Smooth muscle cell of the umbilical artery (primary cell): ENCODE measurements around the gene C2. TPM values are rescaled to one million over a fixed set of nuclear protein-coding genes. Genes with fewer than 3 reads are reported as not detected.

Experiments used
- total RNA-seq: library from RNA; depleted of rRNA; stranded (reverse); fragments of >200 nt; gene quantifications from 2 replicates; pipeline ENCODE4 v1.2.3, GENCODE V29; 2014

C2 gene
- total RNA-seq, result 0.42 and 0.89 TPM in 2 replicates

DNA sequence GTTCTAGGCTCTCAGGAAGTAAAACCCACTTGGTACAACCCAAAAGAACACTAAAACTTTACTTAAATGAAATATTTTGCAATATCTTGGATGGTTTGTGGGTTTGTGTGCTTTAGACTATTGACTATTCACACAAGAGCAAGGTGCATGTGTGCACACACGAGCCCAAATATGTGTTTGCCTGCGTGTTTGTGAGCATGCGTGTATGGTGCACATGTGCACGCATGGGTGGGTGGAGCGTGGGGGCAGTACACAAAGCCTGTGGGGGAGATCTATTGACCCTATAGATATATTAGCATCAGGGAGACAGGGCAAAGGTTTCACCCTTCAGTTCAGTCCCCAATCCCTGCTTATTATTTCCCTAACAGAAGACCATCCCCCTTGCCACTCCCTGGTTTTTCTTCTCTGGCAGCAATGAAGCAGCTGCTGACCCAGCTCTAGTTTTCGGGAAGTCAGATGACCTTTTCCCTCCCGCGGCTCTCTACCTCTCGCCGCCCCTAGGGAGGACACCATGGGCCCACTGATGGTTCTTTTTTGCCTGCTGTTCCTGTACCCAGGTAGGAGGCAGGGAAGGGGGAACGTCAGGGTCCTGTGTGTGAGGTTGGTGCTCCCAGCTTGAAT is at the start of gene C2:
TSS of gene C2 (plus strand) at position 476 of the 621 bp plus-strand sequence. CDS start at position 512, 36 bp downstream.

GRCh38 chr6:31878726-31879125 is 48.8 kb upstream of the C2 start, which contains the start of gene SLC44A4:
SLC44A4 (minus strand) TSS chr6:31878997; CDS start chr6:31878980, 17 bp downstream.

DNA sequence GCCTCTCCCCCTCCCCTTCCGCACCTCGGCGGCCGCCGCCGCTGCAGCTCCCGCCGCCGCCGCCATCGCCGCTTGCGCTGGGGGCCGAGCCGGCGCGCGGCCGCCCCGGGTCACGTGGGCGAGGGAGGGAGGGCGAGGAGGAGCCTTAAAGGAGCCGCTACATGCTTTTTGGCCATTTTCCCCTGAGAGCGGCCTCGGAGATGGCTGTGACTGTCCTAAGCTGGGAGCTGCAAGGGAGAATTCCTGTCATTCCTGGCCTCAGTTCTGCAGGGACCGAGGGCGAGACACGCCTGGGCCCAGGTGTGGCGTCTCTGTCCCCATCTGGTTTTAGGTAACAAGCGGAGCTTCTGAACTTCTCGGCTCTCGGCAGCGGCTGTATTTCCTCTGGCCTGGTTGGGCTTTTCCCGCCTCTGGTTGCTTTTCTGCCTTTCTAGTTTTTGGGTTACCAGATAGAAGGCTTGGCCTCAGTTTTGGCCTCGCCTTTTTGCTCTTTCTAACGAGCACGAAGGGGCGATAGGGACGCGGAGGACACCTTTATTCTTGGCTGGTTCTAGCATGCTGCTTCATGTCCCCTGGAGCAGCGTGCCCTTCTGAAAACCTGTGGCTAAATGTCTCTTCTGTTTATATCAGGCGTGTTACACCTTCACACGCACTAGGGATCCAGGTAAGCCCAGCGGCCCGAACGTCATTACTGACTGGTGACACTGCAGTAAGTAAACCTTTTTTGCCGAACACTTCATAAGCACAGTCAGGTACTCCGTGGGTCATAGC is 29.7 kb upstream of the C2 start, which contains the start of gene EHMT2:
TSS of gene EHMT2 (minus strand) at position 87 of the 771 bp plus-strand sequence. CDS start at position 66, 21 bp downstream.

GRCh38 chr6:31901953-31902643 is 25.4 kb upstream of the C2 start, which contains the start of gene ZBTB12:
ZBTB12 (minus strand) TSS chr6:31902086; CDS start chr6:31901305, 781 bp downstream.

DNA sequence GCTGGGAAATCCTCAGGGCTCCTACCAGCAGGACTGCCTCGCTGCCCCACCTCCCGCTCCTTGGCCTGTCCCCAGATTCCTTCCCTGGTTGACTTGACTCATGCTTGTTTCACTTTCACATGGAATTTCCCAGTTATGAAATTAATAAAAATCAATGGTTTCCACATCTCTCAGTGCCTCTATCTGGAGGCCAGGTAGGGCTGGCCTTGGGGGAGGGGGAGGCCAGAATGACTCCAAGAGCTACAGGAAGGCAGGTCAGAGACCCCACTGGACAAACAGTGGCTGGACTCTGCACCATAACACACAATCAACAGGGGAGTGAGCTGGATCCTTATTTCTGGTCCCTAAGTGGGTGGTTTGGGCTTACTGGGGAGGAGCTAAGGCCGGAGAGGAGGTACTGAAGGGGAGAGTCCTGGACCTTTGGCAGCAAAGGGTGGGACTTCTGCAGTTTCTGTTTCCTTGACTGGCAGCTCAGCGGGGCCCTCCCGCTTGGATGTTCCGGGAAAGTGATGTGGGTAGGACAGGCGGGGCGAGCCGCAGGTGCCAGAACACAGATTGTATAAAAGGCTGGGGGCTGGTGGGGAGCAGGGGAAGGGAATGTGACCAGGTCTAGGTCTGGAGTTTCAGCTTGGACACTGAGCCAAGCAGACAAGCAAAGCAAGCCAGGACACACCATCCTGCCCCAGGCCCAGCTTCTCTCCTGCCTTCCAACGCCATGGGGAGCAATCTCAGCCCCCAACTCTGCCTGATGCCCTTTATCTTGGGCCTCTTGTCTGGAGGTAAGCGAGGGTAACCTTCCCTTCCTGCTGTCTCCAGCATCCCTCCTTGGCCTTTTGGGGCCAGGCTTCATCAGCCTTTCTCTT is 18.2 kb downstream of the C2 start, which contains the start of gene CFB:
TSS of gene CFB (plus strand) at position 589 of the 863 bp plus-strand sequence. CDS start at position 716, 127 bp downstream.

DNA sequence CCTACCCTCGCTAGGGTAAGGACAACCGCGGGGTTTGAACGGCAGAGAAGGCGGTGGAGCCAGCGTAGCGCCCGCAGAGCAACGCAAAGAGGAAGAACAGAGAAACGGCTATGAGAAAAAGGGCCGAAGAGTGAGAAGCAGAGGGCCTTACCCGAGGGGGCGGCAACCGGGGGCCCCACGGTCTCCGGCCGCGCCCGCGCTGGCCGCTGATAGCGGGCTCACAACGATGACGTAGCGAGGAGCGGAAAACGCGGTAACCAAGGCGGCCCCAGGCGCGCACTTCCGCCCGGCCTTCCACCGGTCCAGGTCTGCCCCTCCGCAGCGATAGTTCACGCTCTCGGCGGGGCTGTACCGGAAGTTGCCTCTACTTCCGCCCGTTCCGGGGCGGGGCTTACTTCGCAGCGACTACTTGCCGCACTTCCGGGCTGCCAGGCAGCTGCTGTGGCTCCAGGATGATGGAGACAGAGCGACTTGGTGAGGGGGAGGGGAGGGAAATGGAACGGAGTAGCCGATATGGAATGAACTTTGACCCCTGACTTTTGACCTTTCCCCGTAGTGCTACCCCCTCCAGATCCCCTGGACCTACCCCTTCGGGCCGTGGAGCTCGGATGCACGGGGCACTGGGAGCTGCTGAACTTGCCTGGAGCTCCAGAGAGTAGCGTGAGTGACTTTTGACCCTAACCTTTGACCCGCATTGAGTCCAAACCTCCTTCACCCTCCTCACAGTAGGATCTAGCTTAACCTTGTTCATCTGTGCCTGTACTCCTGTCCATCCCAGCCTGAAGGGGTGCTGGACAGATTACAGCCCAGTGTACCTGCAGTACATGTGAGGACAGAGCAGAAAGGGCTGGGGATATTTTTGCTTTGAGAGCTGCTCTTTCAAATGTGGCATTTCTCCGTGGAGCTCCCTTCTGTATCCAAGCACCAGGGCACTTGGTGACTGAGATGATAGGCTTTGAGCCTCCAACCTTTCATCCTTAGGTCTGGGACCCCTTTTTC is 31.5 kb downstream of the C2 start, which contains the start of the genes NELFE and SKIC2:
TSS of gene NELFE (minus strand) at position 231 of the 999 bp plus-strand sequence. CDS start 525 bp downstream, outside the sequence.
TSS of gene SKIC2 (plus strand) at position 435 of the 999 bp plus-strand sequence. CDS start at position 453, 18 bp downstream.

DNA sequence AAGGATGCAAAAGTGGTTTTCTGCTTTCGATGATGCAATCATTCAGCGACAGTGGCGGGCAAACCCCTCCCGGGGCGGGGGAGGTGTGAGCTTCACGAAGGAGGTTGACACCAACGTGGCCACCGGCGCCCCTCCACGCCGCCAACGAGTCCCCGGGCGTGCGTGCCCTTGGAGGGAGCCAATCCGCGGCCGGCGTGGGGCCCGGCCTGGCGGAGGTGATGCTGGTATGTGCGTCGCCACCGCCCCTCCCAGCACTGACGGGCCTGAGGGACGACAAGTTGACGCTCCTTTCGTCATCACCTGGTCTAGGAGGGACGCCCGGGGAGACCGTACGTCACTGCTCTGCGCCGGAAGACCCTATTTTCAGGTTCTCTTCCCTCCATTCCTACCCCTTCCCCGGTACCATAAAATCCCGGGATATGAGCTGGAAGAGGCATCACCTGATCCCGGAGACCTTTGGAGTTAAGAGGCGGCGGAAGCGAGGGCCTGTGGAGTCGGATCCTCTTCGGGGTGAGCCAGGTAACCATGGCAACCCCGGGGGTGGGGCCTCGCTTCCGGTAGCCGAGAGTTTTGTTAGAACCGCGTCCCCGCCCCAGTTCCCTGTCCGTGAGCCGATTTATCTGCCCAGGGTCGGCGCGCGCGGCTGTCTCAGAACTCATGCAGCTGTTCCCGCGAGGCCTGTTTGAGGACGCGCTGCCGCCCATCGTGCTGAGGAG is 44.6 kb downstream of the C2 start, which contains the start of gene DXO:
TSS of gene DXO (minus strand) at position 146 of the 716 bp plus-strand sequence. CDS start 463 bp downstream, outside the sequence.

GRCh38 chr6:31981744-31982143 is 54.2 kb downstream of the C2 start, which contains the start of gene C4A:
C4A (plus strand) TSS chr6:31982057; CDS start chr6:31982108, 51 bp downstream.

Other genes with a start within 250 kb of the C2 start
- 0.51 and 0.59 TPM in 2 replicates for gene LY6G5C, start 246.7 kb upstream of the C2 start, total RNA-seq
- gene ABHD16A, start 224.4 kb upstream of the C2 start, total RNA-seq, result 38.6 and 56.1 TPM in 2 replicates
- not detected in 2 replicates for gene LY6G6F, start 220.9 kb upstream of the C2 start, total RNA-seq
- not detected in 2 replicates for gene LY6G6D, start 212.4 kb upstream of the C2 start, total RNA-seq
- gene LY6G6C, start 206.0 kb upstream of the C2 start, total RNA-seq, result not detected in 2 replicates
- not detected in 2 replicates for gene MPIG6B, start 204.3 kb upstream of the C2 start, total RNA-seq
- gene DDAH2, start 198.4 kb upstream of the C2 start, total RNA-seq, result 54.9 and 59.1 TPM in 2 replicates
- 514 and 620 TPM in 2 replicates for gene CLIC1, start 191.2 kb upstream of the C2 start, total RNA-seq
- gene MSH5, start 187.7 kb upstream of the C2 start, total RNA-seq, result 3.6 and 10.9 TPM in 2 replicates
- 1.2 TPM in 2 replicates for gene SAPCD1, start 165.1 kb upstream of the C2 start, total RNA-seq
- gene VWA7, start 150.4 kb upstream of the C2 start, total RNA-seq, result 0.09 TPM in 1 of 2 replicates, not detected in the other
- gene VARS1, start 132.0 kb upstream of the C2 start, total RNA-seq, result 67.4 and 123 TPM in 2 replicates
- 17.2 and 18.4 TPM in 2 replicates for gene LSM2, start 120.8 kb upstream of the C2 start, total RNA-seq
- 1.2 and 2.1 TPM in 2 replicates for gene HSPA1L, start 112.4 kb upstream of the C2 start, total RNA-seq
- gene HSPA1A, start 112.2 kb upstream of the C2 start, total RNA-seq, result 73.6 and 99.1 TPM in 2 replicates
- 84.9 and 117 TPM in 2 replicates for gene HSPA1B, start 100.0 kb upstream of the C2 start, total RNA-seq
- gene NEU1, start 64.9 kb upstream of the C2 start, total RNA-seq, result 72.0 and 133 TPM in 2 replicates
- 0.05 and 0.30 TPM in 2 replicates for gene SLC44A4, start 48.7 kb upstream of the C2 start, total RNA-seq
- 51.1 and 57.6 TPM in 2 replicates for gene EHMT2, start 30.0 kb upstream of the C2 start, total RNA-seq
- gene ZBTB12, start 25.6 kb upstream of the C2 start, total RNA-seq, result 3.6 and 4.7 TPM in 2 replicates
- 4.1 and 28.8 TPM in 2 replicates for gene CFB, start 18.4 kb downstream of the C2 start, total RNA-seq
- gene NELFE, start 31.3 kb downstream of the C2 start, total RNA-seq, result 89.1 and 109 TPM in 2 replicates
- gene SKIC2, start 31.5 kb downstream of the C2 start, total RNA-seq, result 60.3 and 63.7 TPM in 2 replicates
- 11.0 and 11.3 TPM in 2 replicates for gene DXO, start 44.4 kb downstream of the C2 start, total RNA-seq
- 4.2 and 4.3 TPM in 2 replicates for gene C4A, start 54.3 kb downstream of the C2 start, total RNA-seq
- 2.1 and 3.9 TPM in 2 replicates for gene C4B, start 87.1 kb downstream of the C2 start, total RNA-seq
- gene CYP21A2, start 110.7 kb downstream of the C2 start, total RNA-seq, result 0.14 TPM in 1 of 2 replicates, not detected in the other
- 0.89 and 1.7 TPM in 2 replicates for gene TNXB, start 181.6 kb downstream of the C2 start, total RNA-seq
- gene ATF6B, start 200.5 kb downstream of the C2 start, total RNA-seq, result 18.7 and 28.5 TPM in 2 replicates
- 3.0 and 3.6 TPM in 2 replicates for gene FKBPL, start 202.6 kb downstream of the C2 start, total RNA-seq
- 0.09 TPM in 1 of 2 replicates, not detected in the other for gene PRRT1, start 224.2 kb downstream of the C2 start, total RNA-seq
- 16.3 and 16.6 TPM in 2 replicates for gene PPT2, start 226.4 kb downstream of the C2 start, total RNA-seq
- gene EGFL8, start 236.9 kb downstream of the C2 start, total RNA-seq, result 1.2 and 1.4 TPM in 2 replicates
- gene AGPAT1, start 248.4 kb downstream of the C2 start, total RNA-seq, result 19.3 and 28.4 TPM in 2 replicates